Measurements from ENCODE around the gene CABYR.
"Not testable (repeated sequence)": the region's sequence is repeated elsewhere in the genome, so short reads cannot be mapped to it uniquely, and the experiment has no call there.

The CABYR gene

DNA sequence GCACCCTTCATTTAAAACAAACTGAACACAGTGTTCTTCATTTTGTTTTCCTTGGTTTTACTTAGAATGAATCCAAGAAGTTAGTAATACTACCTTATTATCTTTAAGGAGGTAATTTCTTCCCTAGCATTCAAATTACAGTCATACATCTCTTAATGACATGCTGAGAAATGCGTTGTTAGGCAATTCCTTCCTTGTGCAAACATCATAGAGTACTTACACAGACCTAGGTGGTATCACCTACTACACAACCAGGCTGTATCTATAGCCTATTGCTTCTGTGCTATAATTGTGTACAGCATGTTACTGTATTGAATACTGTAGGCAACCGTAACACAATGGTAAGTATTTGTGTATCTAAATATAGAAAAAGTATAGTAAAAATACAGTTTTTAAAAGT lies 8.4 kb upstream of the CABYR start:
- no peak for DNase-seq

DNA sequence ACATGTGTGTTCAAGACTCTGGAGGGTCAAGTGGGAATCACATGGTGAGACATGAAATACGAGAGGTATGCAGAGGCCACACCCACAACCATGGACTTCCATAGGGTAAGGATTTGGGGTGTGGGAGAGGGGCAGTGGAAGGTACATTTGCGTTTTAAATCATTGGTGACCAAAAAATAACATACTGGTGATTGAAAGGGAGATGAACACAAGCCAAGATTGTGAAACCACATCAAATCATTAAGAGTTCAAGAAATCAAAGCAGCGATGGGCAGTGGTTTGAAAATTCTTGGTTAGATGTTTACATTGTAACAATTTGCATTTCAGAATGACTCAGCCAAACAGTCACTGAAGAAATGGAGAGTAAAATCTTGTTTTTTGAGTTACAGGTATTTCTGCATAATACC lies 1.9 kb upstream of the CABYR start:
- no peak for DNase-seq

DNA sequence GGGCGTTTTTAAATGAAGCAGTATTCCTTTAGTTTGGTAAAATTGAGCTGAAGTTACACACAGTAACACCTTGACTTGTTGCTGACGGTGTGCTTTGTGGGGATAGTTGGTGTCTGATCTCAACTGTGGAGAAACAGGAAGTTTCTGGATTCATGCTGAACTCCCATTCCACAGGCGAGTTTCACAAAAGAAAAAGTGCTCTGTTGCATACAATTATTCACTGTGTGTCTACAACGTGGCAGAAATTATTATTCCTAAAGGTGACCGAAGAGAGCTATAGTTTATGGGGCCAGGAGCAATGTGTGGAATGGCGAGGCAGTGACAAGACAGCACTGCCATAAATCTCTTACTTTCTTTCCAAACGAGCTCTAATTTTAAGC lies 463 bp upstream of the CABYR start:
- DNase-seq: no peak

DNA sequence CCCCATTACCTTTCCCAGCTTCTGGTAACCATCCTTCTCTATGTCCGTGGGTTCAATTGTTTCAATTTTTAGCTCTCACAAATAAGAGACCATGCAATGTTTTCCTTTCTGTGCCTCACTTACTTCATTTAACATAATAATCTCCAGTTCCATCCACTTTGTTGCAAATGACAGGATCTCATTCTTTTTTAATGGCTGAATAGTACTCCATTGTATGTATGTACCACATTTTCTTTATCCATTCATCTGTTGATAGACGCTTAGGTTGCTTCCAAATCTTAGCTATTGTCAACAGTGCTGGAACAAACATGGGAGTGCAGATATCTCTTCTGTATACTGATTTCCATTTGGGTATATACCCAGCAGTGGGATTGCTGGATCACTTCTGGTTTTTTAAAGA lies 1.8 kb downstream of the CABYR start:
- DNase-seq: no peak

DNA sequence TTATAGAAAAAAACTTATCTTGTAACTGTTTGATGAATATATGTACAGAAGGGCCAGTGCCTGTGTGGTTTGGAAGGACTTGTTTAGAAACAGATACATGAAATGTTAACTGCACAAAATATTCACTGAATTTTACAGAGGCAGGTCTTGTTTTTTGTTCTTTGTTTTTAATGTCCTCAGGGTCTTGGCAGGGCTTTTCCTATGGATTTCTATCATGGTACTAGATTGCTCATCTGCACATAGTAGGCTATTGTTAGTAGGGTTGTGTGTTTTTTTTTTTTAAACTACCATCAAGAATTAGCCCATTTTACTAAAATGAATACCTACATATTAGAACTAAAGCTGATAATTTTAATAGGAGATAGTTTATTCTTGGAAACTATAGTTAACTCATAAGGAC lies 3.5 kb downstream of the CABYR start:
- no peak for DNase-seq

DNA sequence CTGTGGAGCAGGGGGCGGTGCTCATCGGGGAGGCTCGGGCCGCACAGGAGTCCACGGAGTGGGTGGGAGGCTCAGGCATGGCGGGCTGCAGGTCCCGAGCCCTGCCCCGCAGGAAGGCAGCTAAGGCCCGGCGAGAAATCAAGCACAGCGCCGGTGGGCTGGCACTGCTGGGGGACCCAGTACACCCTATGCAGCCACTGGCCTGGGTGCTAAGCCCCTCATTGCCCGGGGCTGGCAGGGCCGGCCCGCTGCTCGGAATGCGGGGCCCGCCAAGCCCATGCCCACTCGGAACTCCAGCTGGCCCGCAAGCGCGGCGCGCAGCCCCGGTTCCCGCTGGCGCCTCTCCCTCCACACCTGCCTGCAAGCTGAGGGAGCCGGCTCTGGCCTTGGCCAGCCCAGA lies 10.7 kb downstream of the CABYR start:
- not testable (repeated sequence) for DNase-seq

DNA sequence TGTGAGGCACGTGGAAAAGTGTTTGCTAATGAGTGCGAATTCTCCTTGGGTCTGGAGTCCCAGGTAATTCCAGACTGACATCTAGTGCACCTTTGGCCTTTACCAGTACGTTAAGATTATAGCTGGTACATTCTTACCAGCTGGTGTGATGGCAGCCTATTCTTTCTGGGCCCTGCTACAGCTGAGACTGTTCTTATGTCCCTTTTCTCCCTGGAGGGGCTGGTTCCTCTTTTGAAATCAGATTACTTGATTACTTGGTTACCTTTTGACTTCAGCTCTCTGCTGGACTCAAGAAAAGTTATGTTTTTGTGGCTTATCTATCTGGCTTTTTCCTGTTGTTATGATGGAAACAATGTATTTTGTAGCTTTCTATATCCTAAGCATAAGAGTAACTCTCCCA lies 14.5 kb downstream of the CABYR start:
- DNase-seq: no peak

DNA sequence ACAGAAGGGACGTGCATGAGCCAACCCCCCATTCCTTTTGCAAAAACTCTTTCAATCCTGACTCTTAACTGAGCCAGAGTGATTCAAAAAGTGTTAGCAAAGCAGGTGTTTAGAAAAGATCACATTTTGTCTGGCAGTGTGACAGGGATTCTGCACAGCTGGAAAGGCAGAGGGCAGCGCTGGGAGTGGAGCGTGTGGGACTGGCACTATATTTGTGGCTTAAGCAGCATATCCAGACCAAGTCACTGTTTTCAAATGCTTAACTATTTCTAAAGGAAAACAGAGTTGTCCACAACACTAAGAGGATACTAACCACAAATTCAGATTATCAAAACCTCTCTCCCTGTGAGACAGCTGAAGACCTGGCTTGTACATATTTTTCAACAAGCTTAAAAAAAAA lies 19.0 kb downstream of the CABYR start:
- no peak for DNase-seq

DNA sequence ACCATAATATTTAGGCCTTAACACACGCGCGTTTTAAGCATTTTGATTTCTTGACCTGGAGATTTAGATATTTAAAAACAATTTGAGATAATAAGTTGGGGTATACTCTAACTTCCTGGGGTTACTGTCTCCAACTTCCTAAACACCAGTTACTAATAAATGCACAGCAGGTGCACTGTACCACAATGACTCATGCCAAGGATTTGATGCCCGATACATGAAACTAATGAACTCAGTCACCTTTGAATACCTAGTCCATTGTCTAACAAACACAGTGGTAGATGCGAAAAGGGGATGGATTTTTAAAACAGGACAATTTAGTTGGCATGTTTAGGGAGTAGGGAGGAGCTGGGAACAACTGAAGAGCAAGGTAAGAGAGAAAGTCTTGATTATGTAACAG lies 21.2 kb downstream of the CABYR start:
- no peak for DNase-seq

DNA sequence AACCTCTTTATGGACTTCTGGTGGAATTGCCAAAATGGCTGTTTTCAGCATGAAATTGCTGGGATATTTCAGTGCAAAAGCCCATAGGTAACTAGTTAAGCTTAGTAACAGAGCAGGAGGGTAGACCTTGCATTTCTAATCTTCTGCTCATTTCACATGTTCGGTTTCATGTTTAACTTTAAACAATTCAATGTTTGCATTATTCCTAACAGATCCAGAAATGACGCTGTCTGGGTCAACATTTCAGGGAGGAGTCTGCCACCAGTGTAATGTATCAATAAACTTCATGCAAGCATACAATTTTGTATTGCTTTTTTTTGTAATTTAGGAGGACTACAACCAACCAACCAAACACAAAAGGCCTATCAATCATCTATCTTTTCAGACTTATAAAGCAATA lies 22.4 kb downstream of the CABYR start:
- no peak for DNase-seq

DNA sequence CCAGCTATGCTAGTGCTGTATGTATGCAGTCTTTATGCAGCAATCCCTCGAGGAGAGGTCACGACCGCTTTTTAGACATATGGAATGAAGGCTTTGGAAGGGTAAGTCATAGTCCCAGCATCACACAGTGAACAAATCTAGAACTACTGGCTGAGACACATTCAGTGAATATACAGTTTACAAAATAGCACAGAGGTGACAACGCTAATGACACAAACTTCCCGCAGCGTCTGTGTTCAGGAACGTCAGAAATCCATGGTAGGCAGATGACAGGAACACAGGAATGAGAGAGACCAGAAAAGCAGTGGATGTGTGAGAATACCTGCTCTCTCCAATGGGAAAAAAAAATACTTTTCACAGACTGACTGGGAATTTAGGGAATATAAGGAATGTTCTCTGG lies 29.6 kb downstream of the CABYR start:
- no peak for DNase-seq

DNA sequence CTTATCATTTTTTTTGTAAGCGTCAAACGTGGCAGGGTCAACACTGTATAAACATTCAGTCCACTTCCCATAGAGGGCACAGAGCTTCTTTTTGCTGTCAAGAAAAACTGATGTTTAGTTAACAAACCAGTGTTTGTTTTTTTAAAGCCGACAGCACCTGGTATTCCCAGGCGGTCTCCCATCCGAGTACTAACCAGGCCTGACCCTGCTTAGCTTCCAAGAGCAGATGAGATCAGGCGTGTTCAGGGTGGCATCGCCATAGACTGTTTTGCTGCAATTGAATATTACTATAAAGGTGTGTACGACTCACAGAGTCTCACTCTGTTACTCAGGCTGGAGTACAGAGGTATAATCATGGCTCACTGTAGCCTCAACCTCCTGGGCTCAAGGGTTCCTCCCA lies 31.5 kb downstream of the CABYR start:
- no peak for DNase-seq

DNA sequence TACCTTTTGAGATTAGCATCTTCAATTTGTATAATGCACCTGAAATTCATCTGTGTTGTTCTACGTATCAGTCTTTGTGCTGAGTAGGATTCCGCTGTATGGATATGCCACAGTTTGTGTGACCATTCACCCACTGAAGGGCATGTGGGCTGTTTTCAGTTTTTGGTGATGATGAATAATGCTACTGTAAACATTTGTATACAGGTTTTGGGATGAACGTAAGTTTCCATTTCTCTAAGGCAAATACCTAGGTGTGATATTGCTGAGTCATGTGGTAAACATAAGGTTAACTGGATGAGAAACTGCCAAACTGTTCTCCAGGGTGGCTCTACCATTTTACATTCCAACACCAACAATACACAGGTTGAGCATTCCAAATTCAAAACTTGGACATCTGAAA lies 35.1 kb downstream of the CABYR start:
- no peak for DNase-seq

DNA sequence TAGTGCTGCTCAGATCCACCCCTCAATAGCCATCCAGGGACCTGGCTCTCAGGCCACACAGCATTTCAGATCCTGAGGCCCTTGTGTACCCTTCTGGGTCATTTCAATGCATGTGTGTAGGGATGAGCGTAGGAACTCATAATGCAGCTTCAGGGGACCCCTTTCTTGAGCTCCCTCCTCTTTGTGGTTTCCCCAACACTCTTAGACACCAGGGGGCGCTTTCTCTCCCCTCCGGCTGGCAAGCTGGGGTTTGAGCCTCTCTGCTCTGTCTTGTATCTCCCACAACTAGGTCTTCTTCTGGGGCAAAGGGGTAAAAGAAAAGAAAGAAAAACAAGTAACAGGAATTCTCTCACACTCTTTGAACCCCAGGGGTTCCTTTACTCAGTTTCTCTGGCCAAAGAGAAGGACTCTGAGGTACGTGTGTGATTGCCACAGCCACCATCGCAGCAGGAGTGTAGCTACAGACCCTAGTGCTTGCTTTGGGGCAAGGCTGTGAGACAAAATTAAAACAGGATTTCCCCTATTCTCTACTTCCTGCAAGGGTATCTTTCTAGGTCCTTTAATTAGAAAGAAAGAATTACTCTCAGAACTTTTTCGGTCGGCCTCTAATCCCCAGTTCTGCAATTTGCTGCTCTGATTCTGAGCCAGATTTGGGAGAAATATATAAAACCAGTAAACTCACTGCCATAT lies 38.0 kb downstream of the CABYR start:
- DNase-seq: peak; percentile 42

DNA sequence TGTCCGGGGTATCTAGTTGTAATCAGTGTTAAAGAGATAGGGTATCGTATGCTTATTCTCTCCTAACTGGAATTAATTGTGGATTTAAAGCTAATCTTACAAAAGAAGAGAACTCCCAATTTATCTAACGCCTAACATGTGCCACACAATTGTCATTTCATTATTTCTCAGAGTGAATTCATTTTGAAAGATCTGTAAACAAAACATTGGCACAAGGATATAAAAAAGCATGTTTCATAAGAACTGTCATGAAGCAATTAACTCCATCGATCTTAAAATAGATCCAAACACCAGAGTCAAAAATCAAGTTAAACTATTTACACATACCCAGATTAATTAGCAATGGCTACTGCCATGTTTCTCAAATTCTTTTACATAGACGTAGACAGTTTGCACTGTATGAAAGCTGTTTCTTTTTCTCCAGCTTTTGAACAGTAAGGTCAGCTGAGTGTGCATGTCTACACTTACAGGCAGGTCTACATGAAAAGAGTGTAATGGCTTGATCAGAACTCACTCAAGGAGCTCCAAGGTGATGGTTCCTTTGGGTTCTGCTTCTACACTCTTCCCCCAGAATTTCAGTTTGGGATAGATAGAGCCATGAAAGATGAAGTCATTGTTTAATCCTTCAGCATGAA lies 38.8 kb downstream of the CABYR start:
- DNase-seq: no peak

DNA sequence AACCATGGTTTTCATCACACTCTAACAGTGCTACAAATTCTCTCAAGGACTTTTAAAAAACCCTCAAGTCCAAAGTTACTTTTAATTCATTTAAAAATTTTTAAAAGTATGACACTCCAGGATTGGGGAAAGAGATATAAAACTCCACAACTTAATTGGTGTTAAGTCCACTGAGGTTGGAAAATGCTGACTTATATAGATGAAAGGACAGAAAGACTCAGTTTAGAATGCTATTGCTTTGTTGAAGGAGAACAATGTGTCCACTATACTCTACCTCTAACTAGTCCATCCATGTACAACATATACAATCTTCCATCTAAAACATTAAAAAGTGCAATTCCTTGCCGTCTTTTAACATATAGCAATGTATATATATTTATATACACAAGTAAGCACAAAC lies 41.2 kb downstream of the CABYR start:
- DNase-seq: no peak

DNA sequence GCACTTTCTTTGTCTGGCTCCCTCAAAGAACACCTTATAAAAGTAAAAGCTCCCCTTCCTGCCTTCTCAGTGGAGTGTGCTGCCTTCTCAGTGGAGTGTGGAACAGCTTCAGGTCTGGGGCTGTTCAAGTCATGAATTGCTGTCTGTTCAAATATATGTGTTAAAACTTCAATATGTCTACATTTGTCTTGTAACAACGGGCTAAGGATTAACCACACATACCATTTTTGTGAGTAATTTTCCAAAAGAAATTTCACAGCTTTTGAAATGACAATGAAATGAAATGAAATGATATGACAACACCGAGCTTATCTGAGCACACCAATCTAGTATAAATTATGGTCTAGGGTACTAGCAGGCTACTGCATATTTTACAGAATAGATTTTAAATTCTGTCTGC lies 42.9 kb downstream of the CABYR start:
- DNase-seq: no peak

DNA sequence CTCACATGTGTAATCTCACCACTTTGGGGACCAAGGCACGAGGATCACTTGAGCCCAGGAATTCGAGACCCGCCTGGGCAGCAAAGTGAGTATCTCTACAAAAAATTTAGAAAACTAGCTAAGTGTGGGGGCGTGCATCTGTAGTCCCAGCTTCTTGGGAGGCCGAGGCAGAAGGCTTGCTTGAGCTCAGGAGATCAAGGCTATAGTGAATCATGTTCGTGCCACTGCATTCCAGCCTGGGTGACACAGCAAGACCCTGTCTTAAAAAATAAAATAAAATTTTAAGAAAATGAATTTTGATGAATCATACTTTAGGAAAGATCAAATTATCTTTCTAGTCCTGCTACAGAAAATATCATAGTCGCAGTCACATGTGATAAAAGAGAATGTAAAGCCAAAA lies 46.9 kb downstream of the CABYR start:
- no peak for DNase-seq

DNA sequence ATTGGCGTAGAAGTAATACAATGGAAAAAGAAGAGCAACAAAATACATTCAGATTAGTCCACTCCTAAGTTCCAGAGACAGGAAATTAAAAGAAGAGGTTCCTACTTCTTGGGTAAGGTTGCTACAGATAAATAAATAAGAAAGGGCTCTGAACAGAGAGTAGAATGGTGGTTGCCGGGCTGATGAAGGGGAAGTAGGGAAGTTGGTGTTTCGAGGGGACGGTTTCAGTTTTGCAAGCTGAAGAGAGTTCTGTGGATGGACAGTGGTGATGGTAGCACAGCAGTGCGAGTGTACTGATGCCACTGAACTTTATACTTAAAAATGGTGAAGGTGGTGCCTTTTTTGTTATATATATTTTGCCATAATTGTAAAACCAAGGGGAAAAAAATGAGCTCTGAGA lies 48.2 kb downstream of the CABYR start:
- no peak for DNase-seq

DNA sequence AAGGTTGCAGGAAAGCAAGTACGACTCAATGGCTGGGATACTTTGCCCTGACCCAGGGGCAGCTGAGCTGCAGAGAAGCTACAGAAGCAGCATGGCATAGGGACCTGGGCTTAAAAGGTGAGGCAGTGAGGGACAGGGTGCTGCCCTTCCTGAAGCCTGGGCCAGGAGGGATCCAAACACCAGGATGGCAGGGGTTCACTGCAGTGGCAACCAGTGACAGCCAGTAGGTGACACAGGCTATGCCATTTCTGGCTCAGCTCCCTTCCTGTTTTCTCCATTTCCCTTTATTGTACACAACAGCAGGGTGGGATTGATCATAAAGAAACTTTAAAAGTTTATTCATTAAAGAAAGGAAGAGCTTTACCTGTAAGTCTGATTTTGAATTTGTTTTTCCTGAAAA lies 48.8 kb downstream of the CABYR start:
- no peak for DNase-seq

DNA sequence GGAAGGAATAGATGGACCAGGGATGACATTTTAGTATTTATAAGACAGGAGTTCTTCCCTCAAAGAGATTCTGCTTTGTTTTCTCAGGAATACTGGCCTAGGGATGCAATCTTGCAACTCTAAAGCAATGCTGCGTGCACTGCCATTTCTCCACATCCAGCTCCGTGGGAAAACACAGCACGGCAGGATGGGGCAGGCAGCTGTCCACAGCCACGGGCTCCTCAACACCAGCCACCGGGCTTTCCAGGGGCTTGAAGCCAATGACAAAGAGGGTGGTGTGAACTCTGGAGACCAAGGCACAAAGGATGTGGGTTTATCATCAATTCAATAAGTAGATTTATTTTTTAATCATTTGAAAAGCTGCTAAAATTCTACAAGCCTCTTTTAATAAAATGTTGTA lies 49.3 kb downstream of the CABYR start:
- DNase-seq: no peak

DNA sequence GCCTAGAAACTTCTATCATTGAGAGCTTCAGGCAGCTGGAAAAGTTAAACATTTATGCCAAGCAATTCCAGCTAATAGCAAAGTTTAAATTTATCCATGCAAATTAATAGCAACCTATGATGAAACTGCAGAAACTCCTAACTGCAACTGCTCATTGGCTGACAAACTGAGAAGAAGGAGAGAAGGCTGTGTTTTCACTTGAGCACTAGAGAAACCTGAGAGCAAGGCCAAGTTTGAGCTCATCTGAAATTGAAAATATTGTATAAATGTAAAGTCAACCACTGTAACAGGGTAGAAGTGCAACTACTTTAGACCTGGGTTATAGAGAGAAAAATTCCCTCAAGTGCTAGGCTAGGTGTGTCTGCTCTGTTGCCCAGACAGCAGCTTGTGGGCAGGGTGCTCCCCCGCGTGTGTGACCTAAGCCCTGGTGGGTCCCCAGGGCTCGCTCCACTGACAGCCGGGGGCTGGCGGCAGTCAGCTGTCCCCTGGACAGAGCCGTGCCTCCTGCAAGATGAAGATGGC lies 50.2 kb downstream of the CABYR start:
- no peak for DNase-seq

DNA sequence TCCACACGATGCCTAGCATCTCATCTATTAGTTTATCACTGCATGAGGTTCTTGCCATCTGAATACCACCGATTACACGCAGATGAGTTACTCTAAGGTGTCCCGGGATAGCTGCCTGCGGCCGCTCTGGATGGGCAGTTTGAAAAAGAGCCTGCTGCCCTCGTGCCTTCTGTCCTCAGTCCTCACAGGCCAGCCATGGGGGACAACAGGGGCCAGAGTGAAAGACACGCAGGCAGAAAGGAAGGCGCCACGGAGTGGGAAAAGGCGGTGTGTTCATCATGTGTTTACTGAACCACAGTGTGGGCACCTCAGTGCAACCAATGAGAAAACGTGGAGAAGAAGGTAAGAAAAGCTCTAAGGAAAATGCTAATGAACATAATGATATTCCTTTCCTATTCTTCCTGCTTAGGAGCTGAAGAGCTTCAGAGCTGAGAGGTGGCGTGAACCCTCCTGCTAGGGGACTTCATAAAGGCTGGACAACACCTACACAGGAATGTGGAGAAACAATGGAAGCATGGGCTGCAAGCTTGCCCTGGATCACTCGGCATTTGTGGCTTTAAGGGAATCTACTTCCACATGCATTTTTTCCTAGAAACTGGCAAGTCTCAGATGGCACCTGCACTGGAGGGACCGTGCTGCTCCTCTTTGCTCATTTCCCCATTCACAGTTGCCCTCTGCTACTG lies 50.9 kb downstream of the CABYR start:
- no peak for DNase-seq

DNA sequence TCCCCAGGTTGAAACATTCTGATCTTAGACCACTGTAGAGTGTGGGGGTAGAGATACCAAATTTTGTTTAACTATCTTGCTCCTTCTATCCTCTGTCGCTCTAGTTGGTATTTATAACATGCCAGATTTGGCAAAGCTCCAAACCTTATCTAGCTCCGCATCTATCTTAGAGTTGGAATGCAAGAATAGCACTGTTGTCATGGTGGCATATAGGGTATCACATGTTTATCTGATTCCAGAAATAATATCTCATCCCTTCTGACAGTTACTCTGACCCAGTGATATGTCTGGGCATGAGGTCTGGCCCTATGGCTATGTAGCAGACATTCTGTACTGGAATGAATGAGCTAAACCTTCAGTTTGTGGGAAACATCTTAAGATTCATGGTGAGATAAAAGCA lies 51.7 kb downstream of the CABYR start:
- no peak for DNase-seq
